NOMO-1 (cell line): ENCODE data around the gene SPATA20.
A peak's percentile ranks its signal among the peaks of the same experiment; 100 is the strongest.

Experiments used
- DNase-seq, 2 experiments: peaks; one replicate each; lab custom pipeline; 2025; ENCODE audit not compliant: unreplicated experiment in 2 of 2; lab: John Stamatoyannopoulos, UW

The SPATA20 gene

GRCh38 chr17:50594128-50594823 lies 47.3 kb downstream of the SPATA20 start:
- DNase-seq, result peak in 1 of 2 experiments; percentile 11

DNA sequence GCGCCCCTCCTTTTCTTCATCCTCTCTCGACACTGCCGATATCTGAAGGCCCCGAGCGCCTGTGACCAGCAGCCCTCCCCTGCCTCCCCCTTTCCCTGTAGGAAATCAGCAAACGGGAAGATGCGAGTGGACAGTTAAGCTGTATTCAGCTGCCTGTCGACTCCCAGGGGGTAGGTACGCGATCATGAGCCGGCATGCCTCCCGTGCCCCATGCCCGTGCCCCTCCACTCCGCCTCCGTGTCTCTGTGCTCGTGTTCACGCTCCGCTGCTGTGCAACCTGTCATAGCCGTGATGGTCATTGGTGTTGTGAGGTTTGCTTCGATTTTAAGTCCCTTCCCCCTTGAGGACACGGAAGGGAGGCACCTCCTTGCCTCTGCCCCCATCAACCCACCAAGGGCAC lies 47.9 kb downstream of the SPATA20 start:
- no peak for DNase-seq

- no peak for DNase-seq
Measured at GRCh38 chr17:50596191-50597037, 49.4 kb downstream of the SPATA20 start.

GRCh38 chr17:50598487-50598886 lies 51.5 kb downstream of the SPATA20 start:
- DNase-seq, result no peak

GRCh38 chr17:50599606-50600005 lies 52.6 kb downstream of the SPATA20 start:
- no peak for DNase-seq

- no peak for DNase-seq
Measured at GRCh38 chr17:50601823-50602375, 54.9 kb downstream of the SPATA20 start.

- no peak for DNase-seq
Measured at GRCh38 chr17:50602836-50603235, 55.9 kb downstream of the SPATA20 start.

DNA sequence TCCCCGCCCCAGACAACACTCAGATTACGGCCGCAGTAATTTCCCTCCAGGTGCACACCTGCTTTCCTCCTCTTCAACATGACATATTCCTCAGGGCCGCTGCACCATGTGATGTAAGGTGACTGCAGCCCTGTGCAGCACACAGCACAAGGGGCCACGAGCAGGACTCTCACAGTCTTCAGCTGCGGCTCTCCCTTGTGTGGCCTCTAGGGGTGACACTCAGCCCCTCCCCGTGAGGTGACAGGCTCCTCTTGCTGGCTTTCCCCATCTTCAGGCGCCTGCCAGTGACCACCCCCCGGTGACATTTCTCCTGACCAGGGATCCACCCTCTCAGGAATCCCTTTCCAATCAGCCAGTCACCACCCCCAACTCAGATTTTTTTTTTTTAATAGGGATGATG lies 56.4 kb downstream of the SPATA20 start:
- DNase-seq, result peak in 1 of 2 experiments; percentile 11

DNA sequence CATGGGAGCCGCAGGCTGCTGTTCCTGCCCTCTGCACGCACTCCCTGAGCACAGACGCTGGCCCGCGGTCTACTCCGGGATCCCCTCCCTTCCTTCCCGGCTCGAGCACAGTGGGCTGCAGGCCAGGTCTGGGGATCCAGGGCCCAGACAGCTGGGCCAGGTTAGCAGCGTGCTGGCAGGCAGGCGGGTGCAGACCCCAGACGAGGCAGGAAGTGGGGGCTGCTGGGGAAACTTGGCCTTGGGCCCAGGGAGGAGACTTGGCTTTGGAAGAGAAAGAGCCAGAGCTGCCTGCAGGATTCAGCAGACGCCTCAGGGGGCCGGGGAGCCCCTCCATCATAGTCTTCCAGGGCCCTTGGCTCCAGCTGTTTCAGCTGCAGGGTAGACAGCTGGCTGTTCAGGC lies 57.5 kb downstream of the SPATA20 start:
- no peak for DNase-seq

DNA sequence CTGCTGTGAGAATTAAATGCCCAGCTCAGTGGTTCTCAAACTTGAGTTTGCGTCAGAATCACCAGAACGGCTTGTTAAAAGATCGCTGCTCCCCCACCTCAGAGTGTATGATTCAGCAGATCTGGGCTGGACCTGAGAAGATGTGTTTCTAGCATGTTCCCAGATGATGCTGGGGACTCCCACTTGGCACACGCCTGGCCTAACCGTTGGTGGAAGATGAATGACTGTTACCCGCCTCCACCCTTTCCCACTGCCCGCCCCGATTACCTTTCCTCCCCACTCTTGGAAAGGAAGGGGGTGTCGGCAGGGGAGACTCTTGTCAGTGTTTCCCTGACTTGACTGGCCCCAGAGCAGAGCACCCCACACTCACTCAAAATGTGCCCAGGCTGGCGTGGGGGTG lies 58.5 kb downstream of the SPATA20 start:
- no peak for DNase-seq
